ENCODE results near the gene GAPDHS.

GAPDHS gene

DNA sequence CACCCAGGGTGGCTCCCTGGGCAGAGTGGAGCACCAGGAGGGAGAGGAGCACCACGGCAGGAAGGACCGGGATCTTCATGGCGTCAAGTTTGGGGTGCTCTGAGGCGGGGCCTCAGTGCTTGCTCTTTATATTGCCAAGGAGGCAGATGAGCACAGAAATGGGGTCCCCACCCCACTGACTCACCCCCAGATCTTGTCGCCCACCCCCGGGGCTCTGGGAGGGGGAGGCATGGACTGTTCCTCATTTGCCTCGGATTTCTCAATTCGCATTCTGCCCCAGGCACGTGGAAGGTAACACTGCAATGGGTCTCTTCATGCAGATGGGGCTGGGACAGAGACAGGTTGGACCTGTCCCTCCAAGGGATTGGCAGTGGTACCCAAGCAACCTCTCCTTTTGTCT is 42.9 kb upstream of the GAPDHS start, which contains the start of gene KRTDAP:
TSS of gene KRTDAP (minus strand) at position 101 of the 400 bp plus-strand sequence. CDS start at position 79, 22 bp downstream.
- TF ChIP-seq CTCF (IDR thresholded peaks at IDR 0.05): no peak
- Mint-ChIP-seq H3K27me3 (ENCODE audit: low read depth, poor library complexity) (peaks cover 70% of the 10 kb centered on the region), H3K4me1 (peaks cover 8% of the 10 kb centered on the region), H3K36me3 (ENCODE audit: low read depth) (no peaks in the 10 kb centered on the region), H3K9me3 (no peaks in the 10 kb centered on the region), H3K4me3 (no peak within 1 kb of the TSS), H3K27ac (no peak within 1 kb of the TSS)
- no peak for DNase-seq

DNA sequence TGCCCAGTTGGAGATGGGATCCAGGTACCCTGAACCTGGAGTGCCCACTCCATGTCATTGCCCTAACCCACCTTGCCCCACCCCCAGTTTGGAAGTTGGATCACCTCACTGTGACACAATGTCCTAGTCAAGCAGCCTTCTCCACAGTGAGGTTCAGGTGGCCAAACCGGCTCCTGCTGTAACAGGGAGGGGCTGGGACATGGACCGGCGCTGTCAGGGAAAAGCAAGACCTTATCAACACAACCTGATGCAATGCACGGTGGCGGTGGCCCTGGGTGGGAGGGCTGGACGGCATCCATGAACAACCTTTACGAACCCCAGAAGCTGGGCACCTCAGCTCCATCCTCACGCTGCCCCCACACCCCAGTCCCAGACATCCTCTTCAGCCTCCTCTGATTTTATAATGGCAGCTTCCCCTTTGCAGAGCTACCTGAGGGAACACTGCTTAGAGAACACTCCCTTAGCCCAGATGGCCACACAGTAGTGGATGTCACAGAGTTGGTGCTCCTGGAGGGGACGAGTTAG is 41.4 kb upstream of the GAPDHS start:
- Mint-ChIP-seq H3K4me3 (no peak overlapping the region), H3K36me3 (ENCODE audit: low read depth) (no peaks in the 10 kb centered on the region)

GRCh38 chr19:35493971-35494370 is 39.3 kb upstream of the GAPDHS start:
- no peak for DNase-seq
- no peak overlapping the region for H3K27ac Mint-ChIP-seq
- no peaks in the 10 kb centered on the region for H3K36me3 Mint-ChIP-seq (ENCODE audit: low read depth)
- TF ChIP-seq CTCF (IDR thresholded peaks at IDR 0.05): no peak
- no peak overlapping the region for H3K4me3 Mint-ChIP-seq
- H3K27me3 Mint-ChIP-seq (ENCODE audit: low read depth, poor library complexity): peaks cover 47% of the 10 kb centered on the region
- no peaks in the 10 kb centered on the region for H3K9me3 Mint-ChIP-seq
- peaks cover 6% of the 10 kb centered on the region for H3K4me1 Mint-ChIP-seq

More for the DNA sequence above, 41.4 kb upstream of the GAPDHS start:
- Mint-ChIP-seq H3K4me1 (peaks cover 11% of the 10 kb centered on the region), H3K27me3 (ENCODE audit: low read depth, poor library complexity) (peaks cover 60% of the 10 kb centered on the region), H3K9me3 (no peaks in the 10 kb centered on the region), H3K27ac (no peak overlapping the region)
- no peak for TF ChIP-seq CTCF (IDR thresholded peaks at IDR 0.05)
- no peak for DNase-seq

DNA sequence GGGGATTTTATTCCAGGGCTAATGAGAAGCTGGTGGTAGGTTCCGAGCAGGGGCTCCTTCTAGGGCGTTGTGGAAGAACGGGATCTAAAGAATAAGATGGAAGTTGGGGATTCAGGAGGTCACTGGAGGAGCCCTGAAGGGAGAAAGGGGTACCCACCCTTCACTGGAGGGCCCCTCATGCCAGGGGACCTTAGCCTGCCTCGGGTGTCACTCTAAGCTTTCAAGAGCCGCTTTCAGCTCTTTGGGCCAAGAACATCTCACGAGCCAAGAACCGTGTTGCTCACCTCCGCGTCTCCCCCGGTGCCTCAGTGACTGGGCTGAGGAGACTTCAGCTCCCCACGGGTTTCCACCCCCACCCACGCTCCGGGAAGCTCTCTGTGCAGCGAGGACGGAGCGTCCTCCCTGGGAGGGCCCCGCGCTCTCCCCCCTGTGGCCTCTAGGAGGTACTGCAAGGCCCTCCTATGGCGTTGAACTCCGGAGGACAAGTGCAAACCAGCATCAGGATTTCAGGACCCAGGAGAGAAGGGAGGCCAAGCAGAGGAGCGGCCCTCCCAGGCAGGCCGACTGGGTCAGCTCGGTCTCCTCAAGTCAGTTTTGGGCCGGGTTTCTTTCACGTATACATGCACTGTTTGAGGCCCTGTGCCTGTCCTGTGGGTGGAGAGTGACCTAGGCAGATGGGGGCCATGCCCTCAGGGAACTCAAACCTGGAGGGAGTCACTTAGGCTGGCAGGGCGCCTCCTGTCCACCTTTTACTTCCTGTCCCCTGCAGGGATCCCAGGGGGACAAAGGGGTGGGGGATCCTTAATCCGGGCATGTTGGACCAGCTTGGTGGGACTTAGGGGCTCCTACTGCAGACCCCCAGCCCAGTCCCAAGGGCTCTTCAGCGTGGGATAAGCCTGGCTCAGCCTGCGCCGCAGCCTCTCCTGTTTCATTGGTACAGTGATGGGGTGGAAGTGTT is 37.9 kb upstream of the GAPDHS start:
- H3K27ac Mint-ChIP-seq: no peak overlapping the region
- TF ChIP-seq CTCF (IDR thresholded peaks at IDR 0.05): peak; percentile 98
- H3K4me1 Mint-ChIP-seq: peaks cover 6% of the 10 kb centered on the region
- peak; percentile 74 for DNase-seq
- peaks cover 36% of the 10 kb centered on the region for H3K27me3 Mint-ChIP-seq (ENCODE audit: low read depth, poor library complexity)
- no peaks in the 10 kb centered on the region for H3K36me3 Mint-ChIP-seq (ENCODE audit: low read depth)
- no peaks in the 10 kb centered on the region for H3K9me3 Mint-ChIP-seq
- H3K4me3 Mint-ChIP-seq: no peak overlapping the region

DNA sequence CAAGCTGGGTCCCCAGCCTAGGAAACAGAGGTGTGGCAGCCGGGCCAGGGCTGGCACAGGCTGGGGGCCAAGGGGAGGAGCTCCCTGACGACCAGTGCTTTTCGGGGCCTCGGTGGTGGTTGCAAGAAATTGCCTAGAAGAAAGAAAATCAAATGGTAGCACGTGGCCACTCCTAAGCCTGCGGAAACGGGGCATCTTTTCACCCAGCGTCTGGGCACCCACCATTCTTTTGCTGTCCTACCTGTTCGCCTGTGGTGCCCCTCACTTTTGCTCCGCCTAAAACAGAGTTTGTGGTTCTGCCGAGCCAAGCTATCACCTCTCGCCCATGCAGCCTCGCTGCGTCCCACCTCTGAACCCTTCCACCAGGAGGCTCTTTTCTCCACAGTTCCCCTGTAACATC is 35.9 kb upstream of the GAPDHS start:
- H3K4me1 Mint-ChIP-seq: peaks cover 24% of the 10 kb centered on the region
- TF ChIP-seq CTCF (IDR thresholded peaks at IDR 0.05): no peak
- H3K36me3 Mint-ChIP-seq (ENCODE audit: low read depth): peaks cover 5% of the 10 kb centered on the region
- no peaks in the 10 kb centered on the region for H3K9me3 Mint-ChIP-seq
- DNase-seq: no peak
- H3K4me3 Mint-ChIP-seq: no peak overlapping the region
- H3K27me3 Mint-ChIP-seq (ENCODE audit: low read depth, poor library complexity): peaks cover 18% of the 10 kb centered on the region
- no peak overlapping the region for H3K27ac Mint-ChIP-seq
